ENCODE data around the gene NR2E1. TPM values are rescaled to one million over a fixed set of nuclear protein-coding genes. Genes with fewer than 3 reads are reported as not detected.

The NR2E1 gene
- total RNA-seq (2022) (not detected in 2 replicates), Bru-seq, nascent RNA (not detected), BruChase-seq, experiment 1, labeled RNA remaining after a 6-hour chase (percentile 4 among the genes with signal in this experiment), BruChase-seq, experiment 2, labeled RNA remaining after a 2-hour chase (percentile 4 among the genes with signal in this experiment)
- long read RNA-seq: 0 reads

GRCh38 chr6:108165714-108166663, at the start of gene NR2E1:
Gene NR2E1, plus strand, starts transcription at chr6:108166022. Its CDS starts 744 bp downstream, at chr6:108166766.
- CTCF ChIA-PET: no interaction called here
- intact Hi-C loops (cut with micrococcal nuclease; ENCODE audit: unreplicated experiment): no loop called here
- no TSS peak for BruUV-seq (replicated peaks)
- Mint-ChIP-seq H3K4me3 (ENCODE audit: low read depth, unreplicated experiment) (peak within 1 kb of the TSS; percentile 59), H3K36me3 (ENCODE audit: insufficient read depth, unreplicated experiment) (no peaks in the 10 kb centered on the region), H3K27ac (ENCODE audit: unreplicated experiment) (no peak within 1 kb of the TSS), H3K9me3 (ENCODE audit: low read depth, unreplicated experiment) (no peaks in the 10 kb centered on the region), H3K27me3 (ENCODE audit: unreplicated experiment) (peaks cover 84% of the 10 kb centered on the region), H3K4me1 (ENCODE audit: low read depth, unreplicated experiment) (no peaks in the 10 kb centered on the region)
- no peak for TF ChIP-seq CTCF (IDR thresholded peaks at IDR 0.05; ENCODE audit: unreplicated experiment)
- DNase-seq: no peak

- peak overlapping the region; percentile 4 for H3K27ac Mint-ChIP-seq (ENCODE audit: unreplicated experiment)
These were observed 49.0 kb upstream of the NR2E1 start for GRCh38 chr6:108116546-108117426.

DNA sequence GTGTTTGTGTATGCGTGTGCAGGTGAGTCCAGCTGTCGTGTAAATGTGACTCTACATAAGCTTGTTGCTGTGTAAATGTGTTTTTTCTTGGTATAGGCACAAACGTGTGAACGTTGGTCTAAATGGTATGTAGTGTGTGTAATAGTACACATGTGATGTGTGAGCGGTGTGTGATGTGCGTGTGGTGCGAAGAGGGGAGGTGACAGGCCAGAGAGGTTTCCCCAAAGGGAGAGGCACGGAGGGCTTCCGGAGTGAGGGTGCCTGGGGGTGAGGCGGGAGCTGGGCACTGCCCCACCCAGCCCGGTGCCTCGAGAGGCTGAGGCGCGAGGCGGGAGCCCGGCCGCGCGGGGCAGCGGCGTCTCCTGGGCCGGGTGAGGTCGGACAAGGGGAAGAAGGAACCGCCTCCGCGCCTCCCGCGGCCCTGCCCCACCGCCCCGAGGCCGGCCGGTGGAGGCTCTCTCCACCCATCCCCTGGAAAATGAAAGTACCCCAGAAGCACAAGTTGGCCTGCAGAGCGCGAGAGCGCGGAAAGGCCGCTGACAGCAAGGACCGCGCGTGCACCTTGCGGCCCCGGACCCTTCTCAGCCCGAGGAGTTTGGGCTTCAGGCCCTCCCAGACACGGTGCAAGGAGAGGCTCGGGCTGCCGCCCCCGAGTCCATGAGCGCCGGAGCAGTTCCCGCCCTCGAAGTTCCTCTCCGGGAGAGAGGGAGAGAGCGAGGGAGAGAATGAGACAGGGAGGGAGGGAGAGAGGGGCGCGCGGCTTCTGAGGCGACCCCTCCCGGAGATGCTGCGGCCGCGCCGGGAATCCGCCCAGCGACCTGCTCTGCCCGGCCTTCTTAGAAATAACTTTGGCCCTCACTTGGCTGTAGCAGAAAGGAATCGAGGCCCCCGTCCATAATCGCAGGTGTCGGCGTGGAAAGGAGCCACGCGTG, 48.1 kb upstream of the NR2E1 start:
- no peak for TF ChIP-seq CTCF (IDR thresholded peaks at IDR 0.05; ENCODE audit: unreplicated experiment)
- DNase-seq: peak; percentile 46
- H3K4me3 Mint-ChIP-seq (ENCODE audit: low read depth, unreplicated experiment): peak overlapping the region; percentile 65
- no TSS peak for BruUV-seq (replicated peaks)
- H3K9me3 Mint-ChIP-seq (ENCODE audit: low read depth, unreplicated experiment): no peaks in the 10 kb centered on the region
- peaks cover 63% of the 10 kb centered on the region for H3K27me3 Mint-ChIP-seq (ENCODE audit: unreplicated experiment)
- H3K27ac Mint-ChIP-seq (ENCODE audit: unreplicated experiment): peak overlapping the region; percentile 4
- intact Hi-C loops (cut with micrococcal nuclease; ENCODE audit: unreplicated experiment): loop anchor here (5.0 kb wide), 1 partner anchor 45 kb away; no protein-coding TSS in a partner anchor
- H3K4me1 Mint-ChIP-seq (ENCODE audit: low read depth, unreplicated experiment): peaks cover 22% of the 10 kb centered on the region
- CTCF ChIA-PET: no interaction called here
- H3K36me3 Mint-ChIP-seq (ENCODE audit: insufficient read depth, unreplicated experiment): peaks cover 21% of the 10 kb centered on the region

More at GRCh38 chr6:108116546-108117426, 49.0 kb upstream of the NR2E1 start:
- Mint-ChIP-seq H3K9me3 (ENCODE audit: low read depth, unreplicated experiment) (no peaks in the 10 kb centered on the region), H3K4me1 (ENCODE audit: low read depth, unreplicated experiment) (peaks cover 22% of the 10 kb centered on the region), H3K36me3 (ENCODE audit: insufficient read depth, unreplicated experiment) (peaks cover 21% of the 10 kb centered on the region), H3K27me3 (ENCODE audit: unreplicated experiment) (peaks cover 63% of the 10 kb centered on the region), H3K4me3 (ENCODE audit: low read depth, unreplicated experiment) (peak overlapping the region; percentile 65)
- no peak for DNase-seq
- intact Hi-C loops (cut with micrococcal nuclease; ENCODE audit: unreplicated experiment): loop anchor here (5.0 kb wide), 1 partner anchor 46 kb away; no protein-coding TSS in a partner anchor
- no TSS peak for BruUV-seq (replicated peaks)
- CTCF ChIA-PET: no interaction called here
- no peak for TF ChIP-seq CTCF (IDR thresholded peaks at IDR 0.05; ENCODE audit: unreplicated experiment)

Measured in Calu3 (cell line).